Measurements from ENCODE around the gene STRN. TPM values are rescaled to one million over a fixed set of nuclear protein-coding genes. Genes with fewer than 3 reads are reported as not detected.

The STRN gene
- total and polyA plus RNA-seq, 10 of the 15 experiments (the other 5 are each of a cell fraction or from before 2014, with no cell fraction given) = 1.00 to 19.2 (median 9.1) TPM

DNA sequence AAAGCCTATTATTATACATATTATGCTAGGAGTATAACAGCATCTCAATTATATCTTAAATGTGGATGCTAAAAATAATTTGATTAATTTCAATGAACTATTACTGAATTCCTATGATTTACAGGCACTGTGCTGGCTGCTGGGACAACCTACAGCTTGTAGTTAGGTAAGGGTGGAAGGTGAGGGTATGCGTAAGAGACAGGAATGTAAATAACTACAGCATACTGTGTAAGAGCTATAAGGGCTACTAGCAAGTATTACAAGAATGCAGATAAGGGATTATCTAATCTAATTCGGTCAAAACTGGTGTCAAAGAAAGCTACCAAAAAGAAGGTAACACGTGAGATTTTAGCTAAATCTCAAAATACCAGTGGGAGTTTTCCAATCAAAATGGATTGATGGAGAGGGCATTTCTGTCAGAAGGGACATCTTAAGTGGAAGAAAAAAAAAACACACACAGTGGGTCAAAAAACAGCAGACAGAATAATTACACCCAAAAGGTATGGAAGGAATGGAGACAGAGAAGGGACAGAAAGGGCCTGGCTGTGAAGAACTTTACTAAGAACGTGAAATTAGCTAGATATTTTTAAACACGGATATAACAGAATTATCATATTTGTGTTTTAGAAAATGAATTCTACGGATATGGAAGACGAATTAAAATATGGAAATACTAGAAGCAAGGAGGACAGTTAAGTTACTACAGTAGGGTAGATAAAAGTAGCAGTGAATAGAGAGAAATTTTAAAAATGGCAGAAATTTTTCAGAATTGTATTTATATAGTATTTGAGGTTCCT, 47.1 kb downstream of the STRN start (continued):
- TF ChIP-seq, protein P1, sequence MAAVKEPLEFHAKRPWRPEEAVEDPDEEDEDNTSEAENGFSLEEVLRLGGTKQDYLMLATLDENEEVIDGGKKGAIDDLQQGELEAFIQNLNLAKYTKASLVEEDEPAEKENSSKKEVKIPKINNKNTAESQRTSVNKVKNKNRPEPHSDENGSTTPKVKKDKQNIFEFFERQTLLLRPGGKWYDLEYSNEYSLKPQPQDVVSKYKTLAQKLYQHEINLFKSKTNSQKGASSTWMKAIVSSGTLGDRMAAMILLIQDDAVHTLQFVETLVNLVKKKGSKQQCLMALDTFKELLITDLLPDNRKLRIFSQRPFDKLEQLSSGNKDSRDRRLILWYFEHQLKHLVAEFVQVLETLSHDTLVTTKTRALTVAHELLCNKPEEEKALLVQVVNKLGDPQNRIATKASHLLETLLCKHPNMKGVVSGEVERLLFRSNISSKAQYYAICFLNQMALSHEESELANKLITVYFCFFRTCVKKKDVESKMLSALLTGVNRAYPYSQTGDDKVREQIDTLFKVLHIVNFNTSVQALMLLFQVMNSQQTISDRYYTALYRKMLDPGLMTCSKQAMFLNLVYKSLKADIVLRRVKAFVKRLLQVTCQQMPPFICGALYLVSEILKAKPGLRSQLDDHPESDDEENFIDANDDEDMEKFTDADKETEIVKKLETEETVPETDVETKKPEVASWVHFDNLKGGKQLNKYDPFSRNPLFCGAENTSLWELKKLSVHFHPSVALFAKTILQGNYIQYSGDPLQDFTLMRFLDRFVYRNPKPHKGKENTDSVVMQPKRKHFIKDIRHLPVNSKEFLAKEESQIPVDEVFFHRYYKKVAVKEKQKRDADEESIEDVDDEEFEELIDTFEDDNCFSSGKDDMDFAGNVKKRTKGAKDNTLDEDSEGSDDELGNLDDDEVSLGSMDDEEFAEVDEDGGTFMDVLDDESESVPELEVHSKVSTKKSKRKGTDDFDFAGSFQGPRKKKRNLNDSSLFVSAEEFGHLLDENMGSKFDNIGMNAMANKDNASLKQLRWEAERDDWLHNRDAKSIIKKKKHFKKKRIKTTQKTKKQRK (IDR thresholded peaks at IDR 0.05; ENCODE audit: low read depth, low read length) = no peak
- no peak for TF ChIP-seq HCFC1 (IDR thresholded peaks at IDR 0.05; ENCODE audit: low read length)

DNA sequence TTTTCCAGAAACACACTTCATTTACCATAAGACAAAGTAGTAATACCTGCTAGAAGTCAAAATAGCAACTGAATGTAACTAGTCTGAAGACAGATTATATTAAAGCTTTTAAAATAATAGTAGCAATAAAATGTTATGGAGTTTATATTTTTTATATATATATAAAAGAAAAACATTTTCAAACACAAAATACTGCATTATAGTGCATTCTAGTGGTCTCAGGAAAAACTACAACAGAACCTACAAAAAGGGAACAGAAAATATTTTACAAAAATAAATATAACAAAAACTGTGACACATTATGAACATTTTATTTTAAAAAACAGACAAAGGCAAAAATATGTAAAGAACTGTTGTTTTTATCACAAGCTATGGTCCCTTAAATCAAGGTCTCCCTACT, 48.0 kb downstream of the STRN start:
- H3K27ac ChIP-seq (ENCODE audit: control insufficient read depth, insufficient read depth) = no peak overlapping the region
- H3K4me1 ChIP-seq (ENCODE audit: control insufficient read depth, insufficient read depth, low read length) = no peaks in the 10 kb centered on the region; the same call in 1 of the 2 replicates
- TF ChIP-seq SMC3 (IDR thresholded peaks at IDR 0.05; ENCODE audit: borderline replicate concordance, low read length) (peak; percentile 12; the same call in 1 of the 2 replicates), RAD21 (IDR thresholded peaks at IDR 0.05; ENCODE audit: insufficient read depth, low read depth, low read length) (peak; percentile 21; the same call in 1 of the 2 replicates)
- TF ChIP-seq, protein P2, sequence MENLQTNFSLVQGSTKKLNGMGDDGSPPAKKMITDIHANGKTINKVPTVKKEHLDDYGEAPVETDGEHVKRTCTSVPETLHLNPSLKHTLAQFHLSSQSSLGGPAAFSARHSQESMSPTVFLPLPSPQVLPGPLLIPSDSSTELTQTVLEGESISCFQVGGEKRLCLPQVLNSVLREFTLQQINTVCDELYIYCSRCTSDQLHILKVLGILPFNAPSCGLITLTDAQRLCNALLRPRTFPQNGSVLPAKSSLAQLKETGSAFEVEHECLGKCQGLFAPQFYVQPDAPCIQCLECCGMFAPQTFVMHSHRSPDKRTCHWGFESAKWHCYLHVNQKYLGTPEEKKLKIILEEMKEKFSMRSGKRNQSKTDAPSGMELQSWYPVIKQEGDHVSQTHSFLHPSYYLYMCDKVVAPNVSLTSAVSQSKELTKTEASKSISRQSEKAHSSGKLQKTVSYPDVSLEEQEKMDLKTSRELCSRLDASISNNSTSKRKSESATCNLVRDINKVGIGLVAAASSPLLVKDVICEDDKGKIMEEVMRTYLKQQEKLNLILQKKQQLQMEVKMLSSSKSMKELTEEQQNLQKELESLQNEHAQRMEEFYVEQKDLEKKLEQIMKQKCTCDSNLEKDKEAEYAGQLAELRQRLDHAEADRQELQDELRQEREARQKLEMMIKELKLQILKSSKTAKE (IDR thresholded peaks at IDR 0.05; ENCODE audit: low read depth, poor library complexity, severe bottlenecking) = no peak
- TF ChIP-seq, protein P3, sequence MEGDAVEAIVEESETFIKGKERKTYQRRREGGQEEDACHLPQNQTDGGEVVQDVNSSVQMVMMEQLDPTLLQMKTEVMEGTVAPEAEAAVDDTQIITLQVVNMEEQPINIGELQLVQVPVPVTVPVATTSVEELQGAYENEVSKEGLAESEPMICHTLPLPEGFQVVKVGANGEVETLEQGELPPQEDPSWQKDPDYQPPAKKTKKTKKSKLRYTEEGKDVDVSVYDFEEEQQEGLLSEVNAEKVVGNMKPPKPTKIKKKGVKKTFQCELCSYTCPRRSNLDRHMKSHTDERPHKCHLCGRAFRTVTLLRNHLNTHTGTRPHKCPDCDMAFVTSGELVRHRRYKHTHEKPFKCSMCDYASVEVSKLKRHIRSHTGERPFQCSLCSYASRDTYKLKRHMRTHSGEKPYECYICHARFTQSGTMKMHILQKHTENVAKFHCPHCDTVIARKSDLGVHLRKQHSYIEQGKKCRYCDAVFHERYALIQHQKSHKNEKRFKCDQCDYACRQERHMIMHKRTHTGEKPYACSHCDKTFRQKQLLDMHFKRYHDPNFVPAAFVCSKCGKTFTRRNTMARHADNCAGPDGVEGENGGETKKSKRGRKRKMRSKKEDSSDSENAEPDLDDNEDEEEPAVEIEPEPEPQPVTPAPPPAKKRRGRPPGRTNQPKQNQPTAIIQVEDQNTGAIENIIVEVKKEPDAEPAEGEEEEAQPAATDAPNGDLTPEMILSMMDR (IDR thresholded peaks at IDR 0.05 in 2 of 3, conservative IDR thresholded peaks at IDR 0.05 in 1 of 3; ENCODE audit: control insufficient read depth in 2 of 3, extremely low read depth in 1 of 3, insufficient read depth in 1 of 3, low read depth in 3 of 3, low read length in 3 of 3) = peak in 2 of 3 experiments; percentile 13 to 22; a peak in 2 of 6 replicates
- no peak overlapping the region for H3K4me3 ChIP-seq
- no peak overlapping the region for H2AFZ ChIP-seq (ENCODE audit: control insufficient read depth, low read depth, low read length)
- ChIA-PET POLR2A (no interaction called here), CTCF (interaction anchor here (0.8 to 3.7 kb wide), 17 partner anchors 9 to 158 kb away, joined by 3 to 36 read pairs (median 4); no protein-coding TSS in a partner anchor), RAD21 (ENCODE audit: unreplicated experiment) (interaction anchor here (0.8 to 1.7 kb wide), 2 partner anchors 43 to 99 kb away, joined by 3 to 9 read pairs; no protein-coding TSS in a partner anchor), SMC1A (ENCODE audit: uncharacterized antibody, unreplicated experiment) (interaction anchor here (0.8 to 2.3 kb wide), 11 partner anchors 9 to 140 kb away, joined by 3 to 15 read pairs (median 4); no protein-coding TSS in a partner anchor)
- H3K9ac ChIP-seq (ENCODE audit: control insufficient read depth, insufficient read depth, low read length) = no peak overlapping the region
- H3K4me2 ChIP-seq (ENCODE audit: control insufficient read depth, insufficient read depth) = no peak overlapping the region
- no peaks in the 10 kb centered on the region for H3K9me3 ChIP-seq (replicated peaks; ENCODE audit: control insufficient read depth, insufficient read depth, low read length)
- no peaks in the 10 kb centered on the region for H3K27me3 ChIP-seq (replicated peaks in 1 of 2; ENCODE audit: control insufficient read depth in 2 of 2, insufficient read depth in 2 of 2, low read length in 1 of 2)
- BruUV-seq (replicated peaks) = no TSS peak
- ATAC-seq (no peak), FAIRE-seq (no peak), DNase-seq (ENCODE audit: low read depth, low spot score) (no peak)
- intact Hi-C loops (cut with micrococcal nuclease; ENCODE audit: unreplicated experiment) (loop anchor here (2.0 kb wide), 1 partner anchor 138 kb away; no protein-coding TSS in a partner anchor), in situ Hi-C loops (cut with MboI) (no loop called here)
- H3K79me2 ChIP-seq (ENCODE audit: control insufficient read depth, insufficient read depth, low read length) = peaks cover 3% of the 10 kb centered on the region; the same call in 1 of the 2 replicates
- H3K36me3 ChIP-seq (ENCODE audit: control insufficient read depth in 2 of 2, insufficient read depth in 2 of 2, low read length in 1 of 2) = 0 out of 4 replicates have a peak, but pooled peaks cover 0 to 4% of the 10 kb centered on the region in 2 experiments
- no peaks in the 10 kb centered on the region for H4K20me1 ChIP-seq (ENCODE audit: control insufficient read depth, insufficient read depth)

Measured in GM12878 (cell line).